HCT116 (cell line): ENCODE measurements around the gene LYPD5. TPM values are rescaled to one million over a fixed set of nuclear protein-coding genes. Genes with fewer than 3 reads are reported as not detected.

Source experiments
- total RNA-seq: library from RNA; stranded (reverse); gene quantifications from one replicate; pipeline ENCODE4 v1.2.1, GENCODE V29; 2021; ENCODE audit not compliant: unreplicated experiment

Gene LYPD5
- total RNA-seq, 1 experiment from 2014 or later = 7.6 TPM

Other genes starting within 250 kb of the LYPD5 start
- gene XRCC1, start 226.9 kb downstream of the LYPD5 start, total RNA-seq = 37.4 TPM
- 0.17 TPM for gene PINLYP, start 226.6 kb downstream of the LYPD5 start, total RNA-seq
- gene IRGQ, start 206.3 kb downstream of the LYPD5 start, total RNA-seq = 14.6 TPM
- gene ZNF576, start 205.9 kb downstream of the LYPD5 start, total RNA-seq = 11.2 TPM
- not detected for gene SRRM5, start 190.4 kb downstream of the LYPD5 start, total RNA-seq
- gene ZNF428, start 182.8 kb downstream of the LYPD5 start, total RNA-seq = 39.6 TPM
- 28.7 TPM for gene CADM4, start 162.6 kb downstream of the LYPD5 start, total RNA-seq
- gene PLAUR, start 132.3 kb downstream of the LYPD5 start, total RNA-seq = 98.1 TPM
- gene IRGC, start 86.4 kb downstream of the LYPD5 start, total RNA-seq = not detected
- gene SMG9, start 47.5 kb downstream of the LYPD5 start, total RNA-seq = 80.2 TPM
- gene KCNN4, start 21.5 kb downstream of the LYPD5 start, total RNA-seq = 72.9 TPM
- 7.6 TPM for gene ZNF283, start 24.9 kb upstream of the LYPD5 start, total RNA-seq
- gene ZNF404, start 81.5 kb upstream of the LYPD5 start, total RNA-seq = not detected
- 15.2 TPM for gene ZNF45, start 132.8 kb upstream of the LYPD5 start, total RNA-seq
- gene ZNF221, start 148.8 kb upstream of the LYPD5 start, total RNA-seq = 2.5 TPM
- gene ZNF155, start 181.7 kb upstream of the LYPD5 start, total RNA-seq = 2.2 TPM
- 2.8 TPM for gene ZNF230, start 200.5 kb upstream of the LYPD5 start, total RNA-seq
- gene ZNF222, start 222.9 kb upstream of the LYPD5 start, total RNA-seq = 3.0 TPM
- 0.27 TPM for gene ZNF223, start 249.6 kb upstream of the LYPD5 start, total RNA-seq